Measurements from ENCODE around the gene DAPK2.

DNA sequence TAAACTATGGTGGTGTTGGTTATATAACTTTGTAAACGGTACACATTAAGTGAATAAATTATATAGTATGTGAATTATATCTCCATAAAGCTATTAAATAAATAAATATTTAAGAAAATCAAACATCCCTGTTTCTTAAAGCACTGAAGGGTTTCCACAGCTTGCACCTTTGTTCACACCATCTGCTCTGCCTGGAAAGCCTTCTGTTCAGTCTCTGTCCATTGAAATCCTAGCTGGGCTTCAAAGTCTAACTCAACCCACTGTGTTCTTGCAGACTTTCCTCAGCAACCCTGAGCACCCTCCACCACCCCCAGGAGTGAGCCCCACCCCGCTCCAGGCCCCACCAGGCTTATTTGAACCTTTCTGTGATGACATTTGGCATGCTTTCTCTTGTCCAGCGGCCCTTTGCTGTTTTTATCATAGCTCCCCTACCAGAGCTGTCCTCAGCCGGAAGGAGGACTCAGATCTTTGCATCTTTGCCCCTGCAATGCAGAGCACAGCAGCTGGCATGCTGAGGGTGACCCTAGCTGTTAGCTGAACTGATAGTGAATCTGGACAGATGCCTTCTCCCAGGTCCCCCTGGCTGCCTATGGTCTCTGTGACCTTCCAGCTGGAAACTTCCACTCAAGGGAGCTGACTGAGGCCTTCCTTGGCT lies 105.2 kb downstream of the DAPK2 start:
- no peak for TF ChIP-seq POLR2A (IDR thresholded peaks at IDR 0.05; ENCODE audit: extremely low read depth, insufficient read length)
- TF ChIP-seq, protein P1, sequence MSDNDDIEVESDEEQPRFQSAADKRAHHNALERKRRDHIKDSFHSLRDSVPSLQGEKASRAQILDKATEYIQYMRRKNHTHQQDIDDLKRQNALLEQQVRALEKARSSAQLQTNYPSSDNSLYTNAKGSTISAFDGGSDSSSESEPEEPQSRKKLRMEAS (IDR thresholded peaks at IDR 0.05; ENCODE audit: low read depth, low read length), result no peak
